H9 (cell line): ENCODE measurements around the gene RBM4B. TPM values are rescaled to one million over a fixed set of nuclear protein-coding genes. Genes with fewer than 3 reads are reported as not detected.

ENCODE experiments used
- DNase-seq: peaks from one replicate; pipeline ENCODE4 v3.0.0-alpha.2; 2017
- H2AFZ ChIP-seq: one replicate; pipeline ENCODE4 v1.6.1; 2013; ENCODE audit warnings: mild to moderate bottlenecking, low read length, control low read depth, moderate library complexity
- H2AK5ac ChIP-seq: 2 replicates; pipeline ENCODE4 v1.6.1; 2013; ENCODE audit warnings: low read length, control low read depth, mixed read lengths; ENCODE audit not compliant: insufficient read length
- H2BK120ac ChIP-seq: one replicate; pipeline ENCODE4 v1.6.1; 2013; ENCODE audit warnings: low read depth, mild to moderate bottlenecking, low read length, control low read depth, inconsistent platforms; ENCODE audit not compliant: poor library complexity, severe bottlenecking
- H2BK12ac ChIP-seq: 2 replicates; pipeline ENCODE4 v1.6.1; 2013; ENCODE audit warnings: low read length, control low read depth, mixed read lengths, low read depth; ENCODE audit not compliant: insufficient read length
- H2BK15ac ChIP-seq: 2 replicates; pipeline ENCODE4 v1.6.1; 2013; ENCODE audit warnings: low read depth, low read length, control low read depth
- H2BK20ac ChIP-seq: one replicate; pipeline ENCODE4 v1.6.1; 2013; ENCODE audit warnings: low read depth, mild to moderate bottlenecking, low read length, control low read depth, inconsistent platforms; ENCODE audit not compliant: poor library complexity, severe bottlenecking
- H2BK5ac ChIP-seq: 2 replicates; pipeline ENCODE4 v1.6.1; 2013; ENCODE audit warnings: low read length, control low read depth, mixed read lengths; ENCODE audit not compliant: insufficient read length
- H3K14ac ChIP-seq: 2 replicates; pipeline ENCODE4 v1.6.1; 2013; ENCODE audit warnings: low read length, control low read depth; ENCODE audit not compliant: insufficient read depth
- H3K18ac ChIP-seq: 2 replicates; pipeline ENCODE4 v1.6.1; 2013; ENCODE audit warnings: low read depth, mild to moderate bottlenecking, mixed read lengths, low read length, control low read depth; ENCODE audit not compliant: insufficient read length
- H3K23ac ChIP-seq: 2 replicates; pipeline ENCODE4 v1.6.1; 2013; ENCODE audit warnings: low read length, control low read depth, mixed read lengths, low read depth; ENCODE audit not compliant: insufficient read length
- H3K23me2 ChIP-seq: 2 replicates; pipeline ENCODE4 v1.6.1; 2013; ENCODE audit warnings: low read depth, mild to moderate bottlenecking, mixed read lengths, low read length, control low read depth; ENCODE audit not compliant: insufficient read length, poor library complexity, severe bottlenecking
- H3K27ac ChIP-seq: 2 replicates; pipeline ENCODE4 v1.5.1; 2013; ENCODE audit warnings: low read length, control low read depth, mixed read lengths, low read depth; ENCODE audit not compliant: insufficient read length
- H3K27me3 ChIP-seq: 2 replicates; pipeline ENCODE4 v1.6.1; 2013; ENCODE audit warnings: low read length, control low read depth, inconsistent platforms; ENCODE audit not compliant: insufficient read depth
- H3K4ac ChIP-seq: 2 replicates; pipeline ENCODE4 v1.6.1; 2013; ENCODE audit warnings: low read depth, mild to moderate bottlenecking, control low read depth, inconsistent platforms, low read length, moderate library complexity
- H3K4me1 ChIP-seq: 2 replicates; pipeline ENCODE4 v1.6.1; 2013; ENCODE audit warnings: low read length, control low read depth, inconsistent platforms; ENCODE audit not compliant: insufficient read depth
- H3K4me2 ChIP-seq: 2 replicates; pipeline ENCODE4 v1.6.1; 2013; ENCODE audit warnings: low read length, control low read depth, mixed read lengths; ENCODE audit not compliant: insufficient read length, insufficient read depth
- H3K56ac ChIP-seq: 2 replicates; pipeline ENCODE4 v1.6.1; 2013; ENCODE audit warnings: low read depth, mild to moderate bottlenecking, mixed read lengths, low read length, control low read depth; ENCODE audit not compliant: insufficient read length
- H3K79me1 ChIP-seq: 2 replicates; pipeline ENCODE4 v1.6.1; 2013; ENCODE audit warnings: low read depth, mild to moderate bottlenecking, moderate library complexity, low read length, control low read depth, inconsistent platforms; ENCODE audit not compliant: insufficient read depth, poor library complexity, severe bottlenecking
- H3K79me2 ChIP-seq: 2 replicates; pipeline ENCODE4 v1.6.1; 2013; ENCODE audit warnings: low read length, control low read depth, inconsistent platforms; ENCODE audit not compliant: insufficient read depth
- H3K9ac ChIP-seq: 2 replicates; pipeline ENCODE4 v1.6.1; 2013; ENCODE audit warnings: low read length, control low read depth, mixed read lengths; ENCODE audit not compliant: insufficient read length; ENCODE audit errors: extremely low read depth
- H3K9me3 ChIP-seq: one replicate; pipeline ENCODE4 v1.6.1; 2013; ENCODE audit warnings: low read depth, low read length, inconsistent platforms; ENCODE audit not compliant: control insufficient read depth
- H3T11ph ChIP-seq: one replicate; pipeline ENCODE4 v1.6.1; 2013; ENCODE audit warnings: mild to moderate bottlenecking, low read length, control low read depth, inconsistent platforms
- H4K20me1 ChIP-seq: one replicate; pipeline ENCODE4 v1.6.1; 2013; ENCODE audit not compliant: control insufficient read depth, insufficient read length, insufficient read depth
- H4K5ac ChIP-seq: 2 replicates; pipeline ENCODE4 v1.6.1; 2013; ENCODE audit warnings: low read depth, mild to moderate bottlenecking, mixed read lengths, low read length, control low read depth; ENCODE audit not compliant: insufficient read length
- H4K8ac ChIP-seq: replicated peaks from 2 replicates; pipeline ENCODE4 v1.6.1; 2013; ENCODE audit warnings: low read length, control low read depth, mixed read lengths, low read depth; ENCODE audit not compliant: insufficient read length
- H4K91ac ChIP-seq: 2 replicates; pipeline ENCODE4 v1.6.1; 2013; ENCODE audit warnings: low read depth, mild to moderate bottlenecking, moderate library complexity, mixed read lengths, low read length, control low read depth; ENCODE audit not compliant: insufficient read length
- H3K27ac Mint-ChIP-seq, 3 experiments: 2 replicates in 2 of 3; 3 replicates in 1 of 3; pipeline ENCODE4 v1.8.0; 2020 to 2021; ENCODE audit warnings: mixed read lengths in 3 of 3, mild to moderate bottlenecking in 1 of 3, moderate library complexity in 1 of 3
- H3K27me3 Mint-ChIP-seq: 2 replicates; pipeline ENCODE4 v1.8.0; 2021; ENCODE audit warnings: low read depth, mild to moderate bottlenecking, moderate library complexity, mixed read lengths
- H3K36me3 Mint-ChIP-seq, 3 experiments: 2 replicates in 2 of 3; 3 replicates in 1 of 3; pipeline ENCODE4 v1.8.0; 2020 to 2021; ENCODE audit warnings: low read depth in 3 of 3, mixed read lengths in 3 of 3; ENCODE audit not compliant: insufficient read depth in 1 of 3
- H3K4me1 Mint-ChIP-seq, 2 experiments: 2 replicates each; pipeline ENCODE4 v1.8.0; 2020; ENCODE audit warnings: mixed read lengths in 2 of 2
- H3K4me3 Mint-ChIP-seq, 2 experiments: 2 replicates in 1 of 2; 3 replicates in 1 of 2; pipeline ENCODE4 v1.8.0; 2020 to 2021; ENCODE audit warnings: mild to moderate bottlenecking in 2 of 2, mixed read lengths in 2 of 2, moderate library complexity in 1 of 2
- H3K9me3 Mint-ChIP-seq, 2 experiments: 2 replicates in 1 of 2; 3 replicates in 1 of 2; pipeline ENCODE4 v1.8.0; 2020; ENCODE audit warnings: mild to moderate bottlenecking in 2 of 2, mixed read lengths in 2 of 2, moderate library complexity in 1 of 2
- WGBS: extraction: QIAGEN DNeasy Blood & Tissue Kit; methylation state at CpG from one replicate; pipeline ENCODE4 v1.1.7; 2013; ENCODE audit warnings: missing lambda C conversion rate, low lambda C conversion rate, mixed read lengths; ENCODE audit not compliant: insufficient read length; ENCODE audit errors: extremely low coverage; 5-methylcytosine and 5-hydroxymethylcytosine counted together
- total RNA-seq: library from RNA; stranded (reverse); gene quantifications from 2 replicates; pipeline ENCODE4 v1.2.1, GENCODE V29; 2021
- TF ChIP-seq, protein P1 (sequence below): fragments of 200-600 bp; sonication (generic); conservative IDR thresholded peaks from 3 replicates; pipeline ENCODE4 v1.8.0; 2021; ENCODE audit warnings: antibody characterized with exemption, mild to moderate bottlenecking

RBM4B gene
- total RNA-seq, 1 experiment from 2014 or later, result 34.0 TPM

DNA sequence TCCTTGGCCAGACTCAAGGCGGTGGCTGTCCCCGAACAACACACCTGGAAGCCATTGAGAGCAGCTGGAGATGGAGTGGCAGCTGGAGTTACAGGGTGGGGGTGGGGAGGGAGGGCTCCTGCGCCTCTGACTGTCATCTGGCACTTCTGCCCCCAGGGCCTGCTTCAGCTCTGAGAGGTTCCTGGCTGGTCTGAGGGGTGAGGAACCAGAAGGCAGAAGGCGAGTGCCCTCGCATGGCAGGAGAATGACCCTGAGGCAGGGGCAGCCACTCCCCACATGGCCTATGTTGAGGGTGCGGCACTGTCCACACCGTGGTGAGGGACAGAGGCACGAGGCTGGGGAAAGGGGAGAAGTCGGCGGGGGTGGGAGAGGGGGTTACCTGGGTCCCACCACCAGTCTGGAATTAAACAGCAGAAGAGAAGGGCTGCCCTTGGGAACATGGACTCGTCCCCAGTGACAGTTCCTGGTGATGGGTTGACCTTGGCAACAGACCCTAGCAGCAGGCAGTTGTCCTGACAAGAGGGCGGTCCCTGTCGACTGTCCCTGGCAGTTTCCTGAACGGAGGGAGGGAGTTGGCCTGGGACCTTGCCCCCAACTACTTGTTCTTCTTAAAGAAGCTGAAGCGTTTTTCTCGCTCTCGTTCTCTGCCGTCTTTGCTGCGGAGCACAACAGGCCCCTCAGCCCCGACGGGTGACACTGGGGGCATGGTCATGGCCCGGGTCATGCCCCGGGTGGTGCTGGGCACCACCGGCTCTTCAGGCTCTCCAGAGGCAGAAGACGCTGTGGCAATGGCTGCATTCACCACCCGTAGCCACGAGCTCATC, 7.8 kb upstream of the RBM4B start:
- Mint-ChIP-seq H3K36me3 (peaks cover 13 to 63% (median 62%) of the 10 kb centered on the region in 3 experiments), H3K4me1 (peaks cover 6% of the 10 kb centered on the region in 2 experiments), H3K27me3 (no peaks in the 10 kb centered on the region; the same call in 1 of the 2 replicates), H3K9me3 (no peaks in the 10 kb centered on the region), H3K27ac (peak overlapping the region in 1 of 3 experiments; percentile 53; a peak in 2 of 7 replicates), H3K4me3 (no peak overlapping the region)
- no peak overlapping the region for H3K56ac ChIP-seq
- H3K79me2 ChIP-seq, result no peaks in the 10 kb centered on the region
- no peak overlapping the region for H2BK12ac ChIP-seq
- no peak overlapping the region for H4K5ac ChIP-seq
- H3K9me3 ChIP-seq, result no peaks in the 10 kb centered on the region
- H2BK5ac ChIP-seq, result no peak overlapping the region
- H2AK5ac ChIP-seq, result no peak overlapping the region
- H2BK15ac ChIP-seq, result no peak overlapping the region
- H2AFZ ChIP-seq, result no peak overlapping the region
- no peaks in the 10 kb centered on the region for H3K4me1 ChIP-seq
- H3K27me3 ChIP-seq, result no peaks in the 10 kb centered on the region
- H3K23me2 ChIP-seq, result no peaks in the 10 kb centered on the region
- no peak for DNase-seq
- no peak overlapping the region for H3K4me2 ChIP-seq
- no peak overlapping the region for H3K4ac ChIP-seq
- WGBS, result no CpG with 5 or more reads among the region's 27 CpGs
- H2BK20ac ChIP-seq, result no peak overlapping the region
- no peak overlapping the region for H3K9ac ChIP-seq
- H3K23ac ChIP-seq, result no peak overlapping the region
- H4K20me1 ChIP-seq, result no peaks in the 10 kb centered on the region
- no peaks in the 10 kb centered on the region for H3K79me1 ChIP-seq
- H4K91ac ChIP-seq, result no peak overlapping the region
- no peak overlapping the region for H3T11ph ChIP-seq
- H3K27ac ChIP-seq, result no peak overlapping the region
- no peak overlapping the region for H3K18ac ChIP-seq
- TF ChIP-seq, protein P1, sequence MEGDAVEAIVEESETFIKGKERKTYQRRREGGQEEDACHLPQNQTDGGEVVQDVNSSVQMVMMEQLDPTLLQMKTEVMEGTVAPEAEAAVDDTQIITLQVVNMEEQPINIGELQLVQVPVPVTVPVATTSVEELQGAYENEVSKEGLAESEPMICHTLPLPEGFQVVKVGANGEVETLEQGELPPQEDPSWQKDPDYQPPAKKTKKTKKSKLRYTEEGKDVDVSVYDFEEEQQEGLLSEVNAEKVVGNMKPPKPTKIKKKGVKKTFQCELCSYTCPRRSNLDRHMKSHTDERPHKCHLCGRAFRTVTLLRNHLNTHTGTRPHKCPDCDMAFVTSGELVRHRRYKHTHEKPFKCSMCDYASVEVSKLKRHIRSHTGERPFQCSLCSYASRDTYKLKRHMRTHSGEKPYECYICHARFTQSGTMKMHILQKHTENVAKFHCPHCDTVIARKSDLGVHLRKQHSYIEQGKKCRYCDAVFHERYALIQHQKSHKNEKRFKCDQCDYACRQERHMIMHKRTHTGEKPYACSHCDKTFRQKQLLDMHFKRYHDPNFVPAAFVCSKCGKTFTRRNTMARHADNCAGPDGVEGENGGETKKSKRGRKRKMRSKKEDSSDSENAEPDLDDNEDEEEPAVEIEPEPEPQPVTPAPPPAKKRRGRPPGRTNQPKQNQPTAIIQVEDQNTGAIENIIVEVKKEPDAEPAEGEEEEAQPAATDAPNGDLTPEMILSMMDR, result no peak
- no peak overlapping the region for H3K14ac ChIP-seq
- H4K8ac ChIP-seq, result no peak overlapping the region
- no peak overlapping the region for H2BK120ac ChIP-seq
